KMS-11 (cell line): ENCODE data around the gene AHRR.

Experiments used
- H2AFZ ChIP-seq: fragments of 200-600 bp; sonication (generic); 2 replicates; pipeline ENCODE4 v1.6.1; 2016; ENCODE audit warnings: antibody characterized with exemption, mixed run types, low read depth
- H3K27ac ChIP-seq: fragments of 200-600 bp; sonication (generic); 2 replicates; pipeline ENCODE4 v1.6.1; 2016; ENCODE audit warnings: mild to moderate bottlenecking, mixed run types
- H3K27me3 ChIP-seq: fragments of 200-600 bp; sonication (generic); 2 replicates; pipeline ENCODE4 v1.6.1; 2017; ENCODE audit warnings: mild to moderate bottlenecking, low read depth, mixed run types, moderate library complexity; ENCODE audit not compliant: insufficient read depth
- H3K36me3 ChIP-seq: fragments of 200-600 bp; sonication (generic); 2 replicates; pipeline ENCODE4 v1.6.1; 2017; ENCODE audit warnings: mild to moderate bottlenecking, mixed run types; ENCODE audit not compliant: insufficient read depth
- H3K4me1 ChIP-seq: fragments of 200-600 bp; sonication (generic); 2 replicates; pipeline ENCODE4 v1.6.1; 2016; ENCODE audit warnings: mild to moderate bottlenecking, low read depth, mixed run types; ENCODE audit not compliant: poor library complexity, severe bottlenecking
- H3K4me2 ChIP-seq: fragments of 200-600 bp; sonication (generic); 2 replicates; pipeline ENCODE4 v1.7.0; 2016; ENCODE audit warnings: mild to moderate bottlenecking, mixed run types
- H3K4me3 ChIP-seq: fragments of 200-600 bp; sonication (generic); IDR thresholded peaks from 2 replicates; pipeline ENCODE4 v1.6.1; 2017; ENCODE audit warnings: low read depth, low read length, mixed read lengths; ENCODE audit not compliant: insufficient read depth
- H3K79me2 ChIP-seq: fragments of 200-600 bp; sonication (generic); 2 replicates; pipeline ENCODE4 v1.6.1; 2016; ENCODE audit warnings: low read depth, mixed run types; ENCODE audit not compliant: insufficient read depth
- H3K9ac ChIP-seq: fragments of 200-600 bp; sonication (generic); 2 replicates; pipeline ENCODE4 v1.6.1; 2016; ENCODE audit warnings: mild to moderate bottlenecking, mixed run types
- H4K20me1 ChIP-seq: fragments of 200-600 bp; sonication (generic); 2 replicates; pipeline ENCODE4 v1.6.1; 2016; ENCODE audit warnings: mild to moderate bottlenecking, mixed run types; ENCODE audit not compliant: insufficient read depth
- TF ChIP-seq, protein P1 (sequence below): fragments of 200-600 bp; sonication (generic); conservative IDR thresholded peaks from 2 replicates; pipeline ENCODE4 v1.6.1; 2017; ENCODE audit warnings: low read depth, mild to moderate bottlenecking, antibody characterized with exemption, low read length, moderate library complexity, mixed read lengths

The AHRR gene

GRCh38 chr5:393846-394275 is 72.3 kb downstream of the AHRR start:
- Histone ChIP-seq H3K36me3 (no peaks in the 10 kb centered on the region), H4K20me1 (no peaks in the 10 kb centered on the region), H3K27ac (no peak overlapping the region), H2AFZ (no peak overlapping the region), H3K4me2 (no peak overlapping the region), H3K4me3 (no peak overlapping the region), H3K4me1 (no peaks in the 10 kb centered on the region), H3K9ac (no peak overlapping the region), H3K79me2 (no peaks in the 10 kb centered on the region), H3K27me3 (no peaks in the 10 kb centered on the region)
- TF ChIP-seq, protein P1, sequence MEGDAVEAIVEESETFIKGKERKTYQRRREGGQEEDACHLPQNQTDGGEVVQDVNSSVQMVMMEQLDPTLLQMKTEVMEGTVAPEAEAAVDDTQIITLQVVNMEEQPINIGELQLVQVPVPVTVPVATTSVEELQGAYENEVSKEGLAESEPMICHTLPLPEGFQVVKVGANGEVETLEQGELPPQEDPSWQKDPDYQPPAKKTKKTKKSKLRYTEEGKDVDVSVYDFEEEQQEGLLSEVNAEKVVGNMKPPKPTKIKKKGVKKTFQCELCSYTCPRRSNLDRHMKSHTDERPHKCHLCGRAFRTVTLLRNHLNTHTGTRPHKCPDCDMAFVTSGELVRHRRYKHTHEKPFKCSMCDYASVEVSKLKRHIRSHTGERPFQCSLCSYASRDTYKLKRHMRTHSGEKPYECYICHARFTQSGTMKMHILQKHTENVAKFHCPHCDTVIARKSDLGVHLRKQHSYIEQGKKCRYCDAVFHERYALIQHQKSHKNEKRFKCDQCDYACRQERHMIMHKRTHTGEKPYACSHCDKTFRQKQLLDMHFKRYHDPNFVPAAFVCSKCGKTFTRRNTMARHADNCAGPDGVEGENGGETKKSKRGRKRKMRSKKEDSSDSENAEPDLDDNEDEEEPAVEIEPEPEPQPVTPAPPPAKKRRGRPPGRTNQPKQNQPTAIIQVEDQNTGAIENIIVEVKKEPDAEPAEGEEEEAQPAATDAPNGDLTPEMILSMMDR, result no peak

GRCh38 chr5:394671-395155 is 73.2 kb downstream of the AHRR start:
- no peak overlapping the region for H3K4me2 ChIP-seq
- no peak overlapping the region for H3K27ac ChIP-seq
- TF ChIP-seq, protein P1, result no peak
- no peaks in the 10 kb centered on the region for H4K20me1 ChIP-seq
- H3K79me2 ChIP-seq, result no peaks in the 10 kb centered on the region
- no peak overlapping the region for H3K9ac ChIP-seq
- no peaks in the 10 kb centered on the region for H3K4me1 ChIP-seq
- no peaks in the 10 kb centered on the region for H3K27me3 ChIP-seq
- no peaks in the 10 kb centered on the region for H3K36me3 ChIP-seq
- no peak overlapping the region for H2AFZ ChIP-seq
- H3K4me3 ChIP-seq, result no peak overlapping the region

- no peaks in the 10 kb centered on the region for H3K27me3 ChIP-seq
- no peaks in the 10 kb centered on the region for H3K79me2 ChIP-seq
- no peaks in the 10 kb centered on the region for H3K4me1 ChIP-seq
- no peak overlapping the region for H3K9ac ChIP-seq
- no peaks in the 10 kb centered on the region for H3K36me3 ChIP-seq
- H4K20me1 ChIP-seq, result no peaks in the 10 kb centered on the region
- H3K27ac ChIP-seq, result no peak overlapping the region
- TF ChIP-seq, protein P1, result no peak
- H3K4me2 ChIP-seq, result no peak overlapping the region
- H2AFZ ChIP-seq, result no peak overlapping the region
- no peak overlapping the region for H3K4me3 ChIP-seq
These were observed 73.8 kb downstream of the AHRR start for GRCh38 chr5:395156-395920.

DNA sequence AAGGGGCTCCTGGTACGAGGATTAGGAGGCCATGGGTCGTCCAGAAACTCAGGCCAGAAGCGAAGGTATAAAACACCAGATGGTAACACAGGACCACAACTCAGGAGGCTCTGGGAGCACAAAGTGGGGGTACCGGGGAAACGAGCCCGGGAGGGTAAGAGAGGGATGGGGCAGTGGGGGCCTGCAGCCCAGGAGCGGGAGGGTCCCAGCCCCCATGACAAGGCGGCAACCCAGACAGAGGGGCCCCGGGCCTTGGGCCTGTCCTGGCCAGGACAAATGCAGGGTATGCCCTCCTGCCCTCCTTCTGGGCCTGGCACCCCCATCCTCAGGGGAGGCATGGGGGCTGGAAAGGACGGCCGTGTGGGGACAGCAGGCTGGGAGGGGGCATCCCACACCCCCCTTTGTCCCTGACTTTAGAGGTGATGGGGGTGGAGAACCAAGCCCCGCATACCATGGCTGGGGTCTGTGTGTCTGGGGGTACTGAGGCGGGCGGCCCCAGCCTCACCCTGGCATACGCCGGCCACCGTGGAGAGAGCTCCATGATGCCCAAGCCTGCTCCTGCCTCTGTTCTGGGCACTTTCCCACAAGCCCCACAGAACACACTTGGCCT is 74.5 kb downstream of the AHRR start:
- Histone ChIP-seq H3K4me3 (no peak overlapping the region), H3K9ac (no peak overlapping the region), H2AFZ (no peak overlapping the region), H4K20me1 (no peaks in the 10 kb centered on the region), H3K79me2 (no peaks in the 10 kb centered on the region), H3K4me1 (no peaks in the 10 kb centered on the region), H3K27me3 (no peaks in the 10 kb centered on the region), H3K36me3 (no peaks in the 10 kb centered on the region), H3K4me2 (no peak overlapping the region), H3K27ac (no peak overlapping the region)
- TF ChIP-seq, protein P1, result no peak
